Measurements from ENCODE around the gene NDRG3. TPM values are rescaled to one million over a fixed set of nuclear protein-coding genes. Genes with fewer than 3 reads are reported as not detected.
"Not testable (repeated sequence)": the region's sequence is repeated elsewhere in the genome, so short reads cannot be mapped to it uniquely, and the experiment has no call there.

Gene NDRG3
- total and polyA plus RNA-seq, 9 donors: 16.7 to 66.0 (median 24.1) TPM

DNA sequence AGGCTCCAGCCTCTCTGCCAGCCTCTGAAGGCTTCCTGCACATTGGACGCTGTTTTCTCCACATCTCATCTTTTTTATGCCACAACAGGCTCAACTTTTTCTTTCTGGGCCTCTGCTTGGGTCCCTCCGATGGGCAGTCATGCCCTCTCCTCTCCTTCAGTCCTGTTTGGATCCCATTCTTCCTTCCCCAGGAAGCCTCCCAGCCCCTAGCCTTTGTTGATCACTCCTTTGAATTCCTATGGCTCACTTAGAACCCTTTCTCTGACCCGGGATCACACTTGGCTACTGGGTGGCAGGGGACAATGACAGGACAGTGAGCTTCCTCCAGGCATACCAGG, 104.4 kb downstream of the NDRG3 start:
- intact Hi-C loops (cut with DNase I): no loop called here
- TF ChIP-seq EP300 (IDR thresholded peaks at IDR 0.05) (no peak), POLR2A (IDR thresholded peaks at IDR 0.05) (no peak)
- TF ChIP-seq, protein P1, sequence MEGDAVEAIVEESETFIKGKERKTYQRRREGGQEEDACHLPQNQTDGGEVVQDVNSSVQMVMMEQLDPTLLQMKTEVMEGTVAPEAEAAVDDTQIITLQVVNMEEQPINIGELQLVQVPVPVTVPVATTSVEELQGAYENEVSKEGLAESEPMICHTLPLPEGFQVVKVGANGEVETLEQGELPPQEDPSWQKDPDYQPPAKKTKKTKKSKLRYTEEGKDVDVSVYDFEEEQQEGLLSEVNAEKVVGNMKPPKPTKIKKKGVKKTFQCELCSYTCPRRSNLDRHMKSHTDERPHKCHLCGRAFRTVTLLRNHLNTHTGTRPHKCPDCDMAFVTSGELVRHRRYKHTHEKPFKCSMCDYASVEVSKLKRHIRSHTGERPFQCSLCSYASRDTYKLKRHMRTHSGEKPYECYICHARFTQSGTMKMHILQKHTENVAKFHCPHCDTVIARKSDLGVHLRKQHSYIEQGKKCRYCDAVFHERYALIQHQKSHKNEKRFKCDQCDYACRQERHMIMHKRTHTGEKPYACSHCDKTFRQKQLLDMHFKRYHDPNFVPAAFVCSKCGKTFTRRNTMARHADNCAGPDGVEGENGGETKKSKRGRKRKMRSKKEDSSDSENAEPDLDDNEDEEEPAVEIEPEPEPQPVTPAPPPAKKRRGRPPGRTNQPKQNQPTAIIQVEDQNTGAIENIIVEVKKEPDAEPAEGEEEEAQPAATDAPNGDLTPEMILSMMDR (IDR thresholded peaks at IDR 0.05): no peak
- 83 to 87% (median 84%) methylated on average over 3 of the region's 3 CpGs for WGBS, 3 donors
- Histone ChIP-seq H3K9me3 (no peaks in the 10 kb centered on the region), H3K4me3 (no peak overlapping the region), H3K27me3 (no peaks in the 10 kb centered on the region), H3K36me3 (no peaks in the 10 kb centered on the region), H3K27ac (no peak overlapping the region), H3K4me1 (ENCODE audit: insufficient read depth) (no peaks in the 10 kb centered on the region)
- no peak for DNase-seq

DNA sequence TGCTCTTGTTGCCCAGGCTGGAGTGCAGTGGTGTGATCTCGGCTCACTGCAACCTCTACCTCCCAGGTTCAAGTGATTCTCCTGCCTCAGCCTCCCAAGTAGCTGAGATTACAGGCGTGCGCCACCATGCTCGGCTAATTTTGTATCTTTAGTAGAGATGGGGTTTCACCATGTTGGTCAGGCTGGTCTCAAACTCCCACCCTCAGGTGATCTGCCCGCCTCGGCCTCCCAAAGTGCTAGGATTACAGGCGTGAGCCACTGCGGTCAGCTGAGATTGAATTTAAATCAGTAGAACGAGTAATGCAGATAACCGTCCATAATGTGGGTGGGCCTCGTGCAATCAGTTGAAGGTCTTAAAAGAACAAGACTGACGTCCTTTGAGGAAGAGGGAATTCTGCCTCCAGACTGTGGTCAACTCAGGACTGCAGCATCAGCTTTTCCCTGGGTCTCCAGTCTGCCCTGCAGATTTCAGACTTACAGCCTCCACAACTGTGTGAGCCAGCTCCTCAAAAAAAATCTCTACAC, 107.0 kb downstream of the NDRG3 start:
- H3K36me3 ChIP-seq; H3K27ac ChIP-seq; H3K4me1 ChIP-seq (ENCODE audit: insufficient read depth); H3K9me3 ChIP-seq; intact Hi-C loops (cut with DNase I); H3K4me3 ChIP-seq; H3K27me3 ChIP-seq; DNase-seq: not testable (repeated sequence)
- WGBS, 3 donors: 93 to 94% (median 93%) methylated on average over 12 of the region's 12 CpGs

GRCh38 chr20:36634342-36634741, 111.5 kb downstream of the NDRG3 start:
- no peaks in the 10 kb centered on the region for H3K36me3 ChIP-seq
- DNase-seq: no peak
- H3K4me1 ChIP-seq (ENCODE audit: insufficient read depth): no peaks in the 10 kb centered on the region
- intact Hi-C loops (cut with DNase I): no loop called here
- TF ChIP-seq POLR2A (IDR thresholded peaks at IDR 0.05) (no peak), EP300 (IDR thresholded peaks at IDR 0.05) (no peak)
- TF ChIP-seq, protein P1 (IDR thresholded peaks at IDR 0.05): no peak
- no peaks in the 10 kb centered on the region for H3K9me3 ChIP-seq
- H3K27me3 ChIP-seq: no peaks in the 10 kb centered on the region
- no peak overlapping the region for H3K4me3 ChIP-seq
- WGBS, 3 donors: 92 to 95% (median 93%) methylated on average over 11 of the region's 11 CpGs
- H3K27ac ChIP-seq: no peak overlapping the region

DNA sequence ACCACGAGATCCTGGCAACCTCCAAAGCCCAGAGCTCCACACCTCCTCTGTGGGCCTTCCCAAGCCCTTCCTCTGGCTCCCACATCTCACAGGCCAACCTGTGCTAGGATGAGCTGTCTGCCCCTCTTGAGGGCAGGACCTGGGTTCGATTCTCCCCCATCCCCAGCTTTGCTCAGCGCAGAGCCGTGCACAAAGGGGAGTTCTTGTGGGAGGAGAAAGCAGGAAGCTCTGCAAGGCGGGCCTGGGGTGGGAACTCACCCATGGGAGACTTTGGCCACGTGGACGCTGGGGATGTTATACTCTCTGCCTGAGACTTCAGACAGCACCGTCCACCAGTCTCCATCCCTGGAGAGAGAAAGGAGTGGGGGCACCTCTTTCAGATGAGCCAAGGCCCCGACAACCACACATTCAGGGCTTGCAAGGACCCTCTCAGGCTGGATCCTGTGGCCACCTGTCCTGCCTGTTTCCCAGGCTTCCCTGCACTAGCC, 112.6 kb downstream of the NDRG3 start:
- 73 to 81% (median 75%) methylated on average over 9 of the region's 9 CpGs for WGBS, 3 donors

More for the DNA sequence above, 112.6 kb downstream of the NDRG3 start:
- H3K27me3 ChIP-seq: no peaks in the 10 kb centered on the region
- no peaks in the 10 kb centered on the region for H3K36me3 ChIP-seq
- DNase-seq: no peak
- H3K9me3 ChIP-seq: no peaks in the 10 kb centered on the region
- TF ChIP-seq, protein P1 (IDR thresholded peaks at IDR 0.05): no peak
- no peak for TF ChIP-seq EP300 (IDR thresholded peaks at IDR 0.05)
- no peak for TF ChIP-seq POLR2A (IDR thresholded peaks at IDR 0.05)
- H3K27ac ChIP-seq: no peak overlapping the region
- H3K4me1 ChIP-seq (ENCODE audit: insufficient read depth): no peaks in the 10 kb centered on the region
- intact Hi-C loops (cut with DNase I): no loop called here
- H3K4me3 ChIP-seq: no peak overlapping the region
